GM18909 (cell line): Measurements from ENCODE around the gene FAM72A.
A peak's percentile ranks its signal among the peaks of the same experiment; 100 is the strongest.
"Not testable (repeated sequence)": the region's sequence is repeated elsewhere in the genome, so short reads cannot be mapped to it uniquely, and the experiment has no call there.

Source experiments
- ATAC-seq: cut with Tn5 transposase; IDR thresholded peaks from one replicate; pipeline ENCODE4 v1.9.1; 2021; ENCODE audit warnings: mild to moderate bottlenecking; ENCODE audit not compliant: unreplicated experiment, poor library complexity

The FAM72A gene

GRCh38 chr1:206202789-206203363, at the start of gene FAM72A:
Gene FAM72A, minus strand, starts transcription at chr1:206202839. Its CDS starts 814 bp downstream, at chr1:206202025.
- ATAC-seq, result peak; percentile 82

- ATAC-seq, result peak; percentile 74
Observed at GRCh38 chr1:206250953-206251681, 48.5 kb upstream of the FAM72A start.

GRCh38 chr1:206246129-206246886, 43.7 kb upstream of the FAM72A start:
- not testable (repeated sequence) for ATAC-seq

- ATAC-seq, result not testable (repeated sequence)
Observed at GRCh38 chr1:206245479-206245878, 42.8 kb upstream of the FAM72A start.

GRCh38 chr1:206243335-206243734, 40.7 kb upstream of the FAM72A start:
- ATAC-seq, result peak; percentile 99

- peak; percentile 46 for ATAC-seq
Observed at GRCh38 chr1:206240288-206240687, 37.6 kb upstream of the FAM72A start.

GRCh38 chr1:206235190-206235589, 32.6 kb upstream of the FAM72A start:
- ATAC-seq, result not testable (repeated sequence)

GRCh38 chr1:206234189-206234916, 31.7 kb upstream of the FAM72A start:
- ATAC-seq, result not testable (repeated sequence)

GRCh38 chr1:206232970-206233645, 30.5 kb upstream of the FAM72A start:
- peak; percentile 74 for ATAC-seq

GRCh38 chr1:206231989-206232388, 29.4 kb upstream of the FAM72A start:
- ATAC-seq, result not testable (repeated sequence)

- ATAC-seq, result not testable (repeated sequence)
Observed at GRCh38 chr1:206229286-206229685, 26.6 kb upstream of the FAM72A start.

GRCh38 chr1:206226886-206227285, 24.2 kb upstream of the FAM72A start:
- not testable (repeated sequence) for ATAC-seq

GRCh38 chr1:206225386-206225785, 22.7 kb upstream of the FAM72A start:
- ATAC-seq, result not testable (repeated sequence)

GRCh38 chr1:206224190-206224776, 21.6 kb upstream of the FAM72A start:
- ATAC-seq, result not testable (repeated sequence)

GRCh38 chr1:206221585-206221984, 18.9 kb upstream of the FAM72A start:
- ATAC-seq, result not testable (repeated sequence)

GRCh38 chr1:206220332-206221000, 17.8 kb upstream of the FAM72A start:
- not testable (repeated sequence) for ATAC-seq

- not testable (repeated sequence) for ATAC-seq
Observed at GRCh38 chr1:206219514-206220331, 17.1 kb upstream of the FAM72A start.

- ATAC-seq, result not testable (repeated sequence)
Observed at GRCh38 chr1:206218765-206219164, 16.1 kb upstream of the FAM72A start.
